HepG2 (cell line): Measurements from ENCODE around the gene MEF2B. TPM values are rescaled to one million over a fixed set of nuclear protein-coding genes. Genes with fewer than 3 reads are reported as not detected.

ENCODE experiments used
- CBX2 ChIP-seq, 2 experiments: fragments of 200-600 bp in 1 of 2; sonication (generic); formaldehyde crosslinking in 1 of 2; IDR thresholded peaks; 2 replicates each; pipeline versions ENCODE4 v1.7.0 to v1.8.1; 2018 to 2022; ENCODE audit warnings: low read depth in 2 of 2, low read length in 1 of 2, mild to moderate bottlenecking in 1 of 2, missing genetic modification reagents in 1 of 2
- HDAC6 ChIP-seq: fragments of 200-600 bp; sonication (generic); IDR thresholded peaks from 2 replicates; pipeline ENCODE4 v1.7.0; 2017; ENCODE audit warnings: mild to moderate bottlenecking, antibody characterized with exemption, low read length, low read depth
- HNF4A ChIP-seq: sonication (generic); formaldehyde crosslinking; IDR thresholded peaks from 2 replicates; pipeline ENCODE4 v1.4.0; 2020; ENCODE audit warnings: missing genetic modification reagents
- KAT2B ChIP-seq: fragments of 150-350 bp; IDR thresholded peaks from 2 replicates; pipeline ENCODE4 v1.6.1; 2014; ENCODE audit warnings: low read depth, low read length, borderline replicate concordance
- KLF15 ChIP-seq: sonication (generic); formaldehyde crosslinking; IDR thresholded peaks from 2 replicates; pipeline ENCODE4 v1.8.1; 2023; ENCODE audit warnings: borderline replicate concordance, mild to moderate bottlenecking, inconsistent platforms, missing genetic modification reagents, mixed read lengths
- MIER2 ChIP-seq: IDR thresholded peaks from 2 replicates; pipeline ENCODE4 v1.6.1; 2016; ENCODE audit warnings: missing biosample characterization, missing genetic modification reagents
- RFXANK ChIP-seq: IDR thresholded peaks from 2 replicates; pipeline ENCODE4 v1.6.1; 2016
- RORA ChIP-seq: sonication (generic); formaldehyde crosslinking; IDR thresholded peaks from 2 replicates; pipeline ENCODE4 v1.5.0; 2020; ENCODE audit warnings: mild to moderate bottlenecking, missing genetic modification reagents, moderate library complexity
- SIN3B ChIP-seq: fragments of 150-350 bp; IDR thresholded peaks from 2 replicates; pipeline ENCODE4 v1.6.1; 2014; ENCODE audit warnings: low read length
- SMARCC2 ChIP-seq: fragments of 450-650 bp; IDR thresholded peaks from 2 replicates; pipeline ENCODE4 v1.6.1; 2017; ENCODE audit warnings: antibody characterized with exemption, mild to moderate bottlenecking
- THAP11 ChIP-seq: IDR thresholded peaks from 2 replicates; pipeline ENCODE4 v1.6.1; 2016; ENCODE audit warnings: missing biosample characterization, missing genetic modification reagents
- TP53 ChIP-seq: sonication (generic); formaldehyde crosslinking; conservative IDR thresholded peaks from 2 replicates; pipeline ENCODE4 v1.4.0; 2020; ENCODE audit warnings: missing genetic modification reagents
- ZFY ChIP-seq: sonication (generic); formaldehyde crosslinking; IDR thresholded peaks from 2 replicates; pipeline ENCODE4 v1.4.0; 2020; ENCODE audit warnings: missing genetic modification reagents
- ZKSCAN8 ChIP-seq: IDR thresholded peaks from 2 replicates; pipeline ENCODE4 v1.6.1; 2016; ENCODE audit warnings: borderline replicate concordance, missing genetic modification reagents, missing compliant biosample characterization
- ZNF556 ChIP-seq: sonication (generic); formaldehyde crosslinking; IDR thresholded peaks from 2 replicates; pipeline ENCODE4 v1.4.0; 2020; ENCODE audit warnings: mild to moderate bottlenecking, missing genetic modification reagents, borderline replicate concordance
- ZNF83 ChIP-seq: sonication (generic); formaldehyde crosslinking; IDR thresholded peaks from 2 replicates; pipeline ENCODE4 v1.4.0; 2020; ENCODE audit warnings: missing genetic modification reagents, mild to moderate bottlenecking, borderline replicate concordance
- polyA plus RNA-seq, 8 experiments: library from polyadenylated mRNA; depleted of rRNA in 3 of 8; stranded (reverse) in 7 of 8; unstranded in 1 of 8; fragments of >200 nt; fragmentation: Illumina TruSeq in 4 of 8; extraction: Trizol in 4 of 8; gene quantifications; 2 replicates each; pipeline versions ENCODE4 v1.2.1 to v1.2.3, GENCODE V29; 2011 to 2016; ENCODE audit warnings: low read depth in 4 of 8, missing spikeins in 1 of 8, mixed read lengths in 1 of 8; ENCODE audit not compliant: insufficient read depth in 1 of 8
- total RNA-seq, 5 experiments: library from RNA; depleted of rRNA; stranded (reverse); fragments of >200 nt; fragmentation: Illumina TruSeq; extraction: Trizol; gene quantifications; 2 replicates each; pipeline ENCODE4 v1.2.3, GENCODE V29; 2016; ENCODE audit warnings: low read depth in 1 of 5
- TF ChIP-seq, protein P1 (sequence below): sonication (generic); formaldehyde crosslinking; IDR thresholded peaks from 2 replicates; pipeline ENCODE4 v1.8.0; 2022; ENCODE audit warnings: mild to moderate bottlenecking, missing genetic modification reagents, borderline replicate concordance
- TF ChIP-seq, protein P2 (sequence below): sonication (generic); formaldehyde crosslinking; IDR thresholded peaks from 2 replicates; pipeline ENCODE4 v1.8.0; 2022; ENCODE audit warnings: missing genetic modification reagents, mild to moderate bottlenecking, moderate library complexity, borderline replicate concordance
- TF ChIP-seq, protein P3 (sequence below): sonication (generic); formaldehyde crosslinking; IDR thresholded peaks from 2 replicates; pipeline ENCODE4 v1.5.0; 2020; ENCODE audit warnings: missing genetic modification reagents
- TF ChIP-seq, protein P4 (sequence below): sonication (generic); formaldehyde crosslinking; IDR thresholded peaks from 2 replicates; pipeline ENCODE4 v1.4.0; 2020; ENCODE audit warnings: missing genetic modification reagents, borderline replicate concordance

MEF2B gene
- total and polyA plus RNA-seq, 2 of the 13 experiments (the other 11 are each of a cell fraction or from before 2014, with no cell fraction given), result 1.2 to 1.7 TPM

DNA sequence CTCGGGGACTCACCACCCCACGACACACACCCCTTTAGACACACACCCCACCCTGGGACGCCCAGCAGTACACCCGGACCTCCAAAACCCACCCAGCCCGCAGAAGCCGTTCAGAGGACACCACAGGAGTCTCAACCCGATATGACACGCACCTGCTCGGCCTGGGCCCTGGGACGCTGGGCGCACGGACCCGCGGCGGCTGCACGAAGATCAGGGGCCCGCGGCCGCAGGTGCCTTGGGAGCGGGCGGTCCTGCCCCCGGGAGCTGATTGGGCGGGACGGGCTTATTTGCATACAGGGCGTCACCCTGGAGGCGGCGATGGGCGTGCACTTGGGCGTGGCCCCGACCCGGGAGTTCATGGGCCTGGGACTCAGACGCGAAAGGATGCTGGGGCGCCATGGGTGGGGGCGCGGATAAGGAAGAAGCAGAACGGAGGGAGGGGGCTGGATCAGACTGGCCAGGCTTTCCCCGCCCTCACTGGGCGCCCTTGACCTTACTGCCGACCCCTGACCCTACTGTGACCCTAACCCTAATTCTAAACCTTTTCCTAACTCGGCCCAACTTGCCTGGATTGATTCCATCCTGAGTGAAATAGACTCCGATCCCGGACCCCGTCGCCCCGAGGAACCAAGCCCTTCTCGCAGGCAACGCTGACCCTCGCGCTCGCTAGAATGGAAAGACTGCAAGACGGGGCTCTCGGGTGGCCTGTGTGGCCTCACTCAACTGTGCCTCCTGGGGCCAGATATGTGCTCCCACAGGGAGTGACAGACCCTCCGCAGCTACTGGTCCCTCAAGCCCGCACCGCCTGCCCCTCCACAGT lies at the start of gene MEF2B (continued):
- TF ChIP-seq THAP11 (CRISPR knock-in tag) (no peak), ZFY (CRISPR knock-in tag) (peak; percentile 64), HNF4A (CRISPR knock-in tag) (no peak), HDAC6 (no peak), MIER2 (no peak), ZKSCAN8 (CRISPR knock-in tag) (no peak), TP53 (CRISPR knock-in tag) (no peak), RORA (CRISPR knock-in tag) (no peak), KAT2B (no peak), ZNF83 (CRISPR knock-in tag) (no peak), SMARCC2 (no peak), CBX2 (IDR thresholded peaks at IDR 0.05; ENCODE audit: low read depth, low read length) (no peak), CBX2 (CRISPR knock-in tag; IDR thresholded peaks at IDR 0.05; ENCODE audit: low read depth) (no peak), SIN3B (no peak), ZNF556 (CRISPR knock-in tag) (no peak), KLF15 (CRISPR knock-in tag) (no peak), RFXANK (CRISPR knock-in tag) (no peak)
- TF ChIP-seq, protein P1, sequence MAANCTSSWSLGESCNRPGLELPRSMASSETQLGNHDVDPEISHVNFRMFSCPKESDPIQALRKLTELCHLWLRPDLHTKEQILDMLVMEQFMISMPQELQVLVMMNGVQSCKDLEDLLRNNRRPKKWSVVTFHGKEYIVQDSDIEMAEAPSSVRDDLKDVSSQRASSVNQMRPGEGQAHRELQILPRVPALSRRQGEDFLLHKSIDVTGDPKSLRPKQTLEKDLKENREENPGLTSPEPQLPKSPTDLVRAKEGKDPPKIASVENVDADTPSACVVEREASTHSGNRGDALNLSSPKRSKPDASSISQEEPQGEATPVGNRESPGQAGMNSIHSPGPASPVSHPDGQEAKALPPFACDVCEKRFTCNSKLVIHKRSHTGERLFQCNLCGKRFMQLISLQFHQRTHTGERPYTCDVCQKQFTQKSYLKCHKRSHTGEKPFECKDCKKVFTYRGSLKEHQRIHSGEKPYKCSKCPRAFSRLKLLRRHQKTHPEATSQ, result no peak
- TF ChIP-seq, protein P2, sequence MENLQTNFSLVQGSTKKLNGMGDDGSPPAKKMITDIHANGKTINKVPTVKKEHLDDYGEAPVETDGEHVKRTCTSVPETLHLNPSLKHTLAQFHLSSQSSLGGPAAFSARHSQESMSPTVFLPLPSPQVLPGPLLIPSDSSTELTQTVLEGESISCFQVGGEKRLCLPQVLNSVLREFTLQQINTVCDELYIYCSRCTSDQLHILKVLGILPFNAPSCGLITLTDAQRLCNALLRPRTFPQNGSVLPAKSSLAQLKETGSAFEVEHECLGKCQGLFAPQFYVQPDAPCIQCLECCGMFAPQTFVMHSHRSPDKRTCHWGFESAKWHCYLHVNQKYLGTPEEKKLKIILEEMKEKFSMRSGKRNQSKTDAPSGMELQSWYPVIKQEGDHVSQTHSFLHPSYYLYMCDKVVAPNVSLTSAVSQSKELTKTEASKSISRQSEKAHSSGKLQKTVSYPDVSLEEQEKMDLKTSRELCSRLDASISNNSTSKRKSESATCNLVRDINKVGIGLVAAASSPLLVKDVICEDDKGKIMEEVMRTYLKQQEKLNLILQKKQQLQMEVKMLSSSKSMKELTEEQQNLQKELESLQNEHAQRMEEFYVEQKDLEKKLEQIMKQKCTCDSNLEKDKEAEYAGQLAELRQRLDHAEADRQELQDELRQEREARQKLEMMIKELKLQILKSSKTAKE (CRISPR knock-in tag), result no peak
- TF ChIP-seq, protein P3, sequence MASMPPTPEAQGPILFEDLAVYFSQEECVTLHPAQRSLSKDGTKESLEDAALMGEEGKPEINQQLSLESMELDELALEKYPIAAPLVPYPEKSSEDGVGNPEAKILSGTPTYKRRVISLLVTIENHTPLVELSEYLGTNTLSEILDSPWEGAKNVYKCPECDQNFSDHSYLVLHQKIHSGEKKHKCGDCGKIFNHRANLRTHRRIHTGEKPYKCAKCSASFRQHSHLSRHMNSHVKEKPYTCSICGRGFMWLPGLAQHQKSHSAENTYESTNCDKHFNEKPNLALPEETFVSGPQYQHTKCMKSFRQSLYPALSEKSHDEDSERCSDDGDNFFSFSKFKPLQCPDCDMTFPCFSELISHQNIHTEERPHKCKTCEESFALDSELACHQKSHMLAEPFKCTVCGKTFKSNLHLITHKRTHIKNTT (CRISPR knock-in tag), result no peak
- TF ChIP-seq, protein P4, sequence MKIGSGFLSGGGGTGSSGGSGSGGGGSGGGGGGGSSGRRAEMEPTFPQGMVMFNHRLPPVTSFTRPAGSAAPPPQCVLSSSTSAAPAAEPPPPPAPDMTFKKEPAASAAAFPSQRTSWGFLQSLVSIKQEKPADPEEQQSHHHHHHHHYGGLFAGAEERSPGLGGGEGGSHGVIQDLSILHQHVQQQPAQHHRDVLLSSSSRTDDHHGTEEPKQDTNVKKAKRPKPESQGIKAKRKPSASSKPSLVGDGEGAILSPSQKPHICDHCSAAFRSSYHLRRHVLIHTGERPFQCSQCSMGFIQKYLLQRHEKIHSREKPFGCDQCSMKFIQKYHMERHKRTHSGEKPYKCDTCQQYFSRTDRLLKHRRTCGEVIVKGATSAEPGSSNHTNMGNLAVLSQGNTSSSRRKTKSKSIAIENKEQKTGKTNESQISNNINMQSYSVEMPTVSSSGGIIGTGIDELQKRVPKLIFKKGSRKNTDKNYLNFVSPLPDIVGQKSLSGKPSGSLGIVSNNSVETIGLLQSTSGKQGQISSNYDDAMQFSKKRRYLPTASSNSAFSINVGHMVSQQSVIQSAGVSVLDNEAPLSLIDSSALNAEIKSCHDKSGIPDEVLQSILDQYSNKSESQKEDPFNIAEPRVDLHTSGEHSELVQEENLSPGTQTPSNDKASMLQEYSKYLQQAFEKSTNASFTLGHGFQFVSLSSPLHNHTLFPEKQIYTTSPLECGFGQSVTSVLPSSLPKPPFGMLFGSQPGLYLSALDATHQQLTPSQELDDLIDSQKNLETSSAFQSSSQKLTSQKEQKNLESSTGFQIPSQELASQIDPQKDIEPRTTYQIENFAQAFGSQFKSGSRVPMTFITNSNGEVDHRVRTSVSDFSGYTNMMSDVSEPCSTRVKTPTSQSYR, result no peak
